Endothelial cell of umbilical vein (primary cell): ENCODE data around the gene FXYD7. TPM values are rescaled to one million over a fixed set of nuclear protein-coding genes. Genes with fewer than 3 reads are reported as not detected.

Experiments
- BruUV-seq: library from RNA; stranded (reverse); fragments of 400-500 nt; replicated peaks from 2 replicates; lab custom pipeline; 2021; lab: Mats Ljungman, UMichigan
- CTCF ChIA-PET: fragments of 300-600, 350-600 bp; sonication (Branson Sonifier 250); formaldehyde crosslinking; loops from one replicate; lab custom pipeline; 2021; ENCODE audit warnings: antibody characterized with exemption, inconsistent platforms; lab: Charles Lee
- POLR2A ChIA-PET: fragments of 300-600, 350-600 bp; sonication (Branson Sonifier 250); formaldehyde crosslinking; loops from one replicate; lab custom pipeline; 2021; ENCODE audit warnings: antibody characterized with exemption, inconsistent platforms; lab: Charles Lee
- DNase-seq: peaks from one replicate; pipeline ENCODE4 v3.0.0-alpha.2; 2011; ENCODE audit warnings: low read depth, low spot score
- FAIRE-seq: peaks from 2 replicates; lab custom pipeline; 2011; peaks lifted over from hg19 to GRCh38; lab: Jason Lieb, UNC
- H2AFZ ChIP-seq: 2 replicates; pipeline ENCODE4 v1.6.0; 2012; ENCODE audit warnings: low read depth, low read length, control low read depth, inconsistent platforms
- H3K27ac ChIP-seq: 2 replicates; pipeline ENCODE4 v1.5.1; 2011; ENCODE audit warnings: low read depth, mild to moderate bottlenecking, control low read depth, low read length, moderate library complexity; ENCODE audit not compliant: insufficient read depth
- H3K27me3 ChIP-seq, 2 experiments: 2 replicates each; pipeline versions ENCODE4 v1.6.0 to v1.6.1; 2011; ENCODE audit warnings: low read length in 2 of 2, mixed read lengths in 1 of 2; ENCODE audit not compliant: control insufficient read depth in 2 of 2, insufficient read depth in 2 of 2
- H3K36me3 ChIP-seq, 2 experiments: 2 replicates in 1 of 2; 3 replicates in 1 of 2; pipeline ENCODE4 v1.5.1; 2011; ENCODE audit warnings: low read length in 2 of 2, mild to moderate bottlenecking in 1 of 2, moderate library complexity in 1 of 2; ENCODE audit not compliant: control insufficient read depth in 2 of 2, insufficient read depth in 2 of 2; ENCODE audit errors: extremely low read depth in 1 of 2
- H3K4me1 ChIP-seq: 3 replicates; pipeline ENCODE4 v1.5.1; 2011; ENCODE audit warnings: mild to moderate bottlenecking, low read length; ENCODE audit not compliant: control insufficient read depth, insufficient read depth; ENCODE audit errors: extremely low read depth
- H3K4me2 ChIP-seq: 2 replicates; pipeline ENCODE4 v1.6.1; 2011; ENCODE audit warnings: low read length, control low read depth, mixed read lengths; ENCODE audit not compliant: insufficient read depth
- H3K4me3 ChIP-seq, 3 experiments: fragments of 200-600 bp in 1 of 3; sonication (generic), shearing (Covaris generic) in 1 of 3; replicated peaks in 1 of 3; 2 replicates each; pipeline ENCODE4 v1.5.1; 2011 to 2016; ENCODE audit warnings: control low read depth in 3 of 3, low read length in 3 of 3, mild to moderate bottlenecking in 2 of 3, inconsistent platforms in 1 of 3, low read depth in 1 of 3, moderate library complexity in 1 of 3; ENCODE audit not compliant: insufficient read depth in 1 of 3
- H3K79me2 ChIP-seq: 2 replicates; pipeline ENCODE4 v1.6.0; 2012; ENCODE audit warnings: low read length, inconsistent platforms; ENCODE audit not compliant: control insufficient read depth, insufficient read depth
- H3K9ac ChIP-seq: replicated peaks from 2 replicates; pipeline ENCODE3; 2011; ENCODE audit warnings: low read length, control low read depth; ENCODE audit not compliant: insufficient read depth; ENCODE audit errors: extremely low read depth
- H3K9me1 ChIP-seq: replicated peaks from 3 replicates; pipeline ENCODE4 v1.6.0; 2011; ENCODE audit warnings: mild to moderate bottlenecking, low read length; ENCODE audit not compliant: control insufficient read depth, insufficient read depth; ENCODE audit errors: extremely low read depth
- H3K9me3 ChIP-seq: replicated peaks from 2 replicates; pipeline ENCODE4 v1.5.1; 2012; ENCODE audit warnings: low read length, inconsistent platforms; ENCODE audit not compliant: control insufficient read depth, insufficient read depth
- H4K20me1 ChIP-seq: replicated peaks from 2 replicates; pipeline ENCODE3; 2011; ENCODE audit warnings: mild to moderate bottlenecking, low read length; ENCODE audit not compliant: control insufficient read depth, insufficient read depth; ENCODE audit errors: extremely low read depth
- CTCF ChIP-seq, 2 donors: IDR thresholded peaks; 1 replicate in 1 of 2; 2 replicates in 1 of 2; pipeline ENCODE4 v1.5.1; 2011; ENCODE audit warnings: low read length in 2 of 2, mild to moderate bottlenecking in 2 of 2, moderate library complexity in 2 of 2, control low read depth in 1 of 2, inconsistent platforms in 1 of 2, low read depth in 1 of 2; ENCODE audit not compliant: insufficient read depth in 1 of 2; ENCODE audit errors: extremely low read depth in 1 of 2
- EZH2 ChIP-seq: IDR thresholded peaks from 2 replicates; pipeline ENCODE4 v1.6.1; 2012; ENCODE audit warnings: borderline replicate concordance, low read depth, mild to moderate bottlenecking, moderate library complexity, low read length, inconsistent platforms; ENCODE audit not compliant: severe bottlenecking
- FOS ChIP-seq: IDR thresholded peaks from 2 replicates; pipeline ENCODE4 v1.6.1; 2011; ENCODE audit warnings: mild to moderate bottlenecking, low read length, moderate library complexity, borderline replicate concordance; ENCODE audit not compliant: insufficient read depth
- GATA2 ChIP-seq: IDR thresholded peaks from 2 replicates; pipeline ENCODE4 v1.7.0; 2011; ENCODE audit warnings: low read depth, mild to moderate bottlenecking, moderate library complexity, mixed read lengths, low read length; ENCODE audit not compliant: insufficient read length, insufficient read depth
- JUN ChIP-seq: IDR thresholded peaks from 2 replicates; pipeline ENCODE4 v1.6.1; 2011; ENCODE audit warnings: borderline replicate concordance, low read depth; ENCODE audit not compliant: insufficient read length, insufficient read depth
- MAX ChIP-seq: IDR thresholded peaks from 2 replicates; pipeline ENCODE4 v1.6.1; 2011; ENCODE audit not compliant: insufficient read depth, insufficient read length
- MYC ChIP-seq: IDR thresholded peaks from one replicate; pipeline ENCODE4 v1.6.1; 2011; ENCODE audit warnings: mild to moderate bottlenecking, low read depth, low read length
- POLR2A ChIP-seq: IDR thresholded peaks from 2 replicates; pipeline ENCODE4 v1.6.1; 2012; ENCODE audit warnings: low read depth, mild to moderate bottlenecking, control low read depth, low read length
- POLR2AphosphoS5 ChIP-seq: IDR thresholded peaks from 2 replicates; pipeline ENCODE4 v1.6.1; 2012; ENCODE audit warnings: low read depth, mild to moderate bottlenecking, control low read depth, low read length, moderate library complexity; ENCODE audit not compliant: insufficient read depth
- dilution Hi-C: fragments of 300-500 bp; cut with MboI; formaldehyde crosslinking; loops from one replicate; pipeline ENCODE4 v1.15.0; 2019; ENCODE audit warnings: low sequenced_read_pairs; ENCODE audit not compliant: extremely low pct_ligation_motif_present
- intact Hi-C: fragments of 100-400 bp; cut with micrococcal nuclease; formaldehyde crosslinking; loops from one replicate; pipeline ENCODE4 v1.10.0; 2022
- polyA plus RNA-seq, 4 experiments: library from polyadenylated mRNA; depleted of rRNA in 3 of 4; stranded (reverse) in 3 of 4; unstranded in 1 of 4; fragments of >200 nt; gene quantifications; 2 replicates each; pipeline versions ENCODE4 v1.2.1 to v1.2.3, GENCODE V29; 2011 to 2012; ENCODE audit warnings: missing spikeins in 1 of 4
- total RNA-seq: library from RNA; stranded (reverse); gene quantifications from 2 replicates; pipeline ENCODE4 v1.2.3, GENCODE V29; 2021

Gene FXYD7
- total and polyA plus RNA-seq, 2 donors (not counting 3 experiments of a cell fraction or from before 2014, with no cell fraction given), result not detected

GRCh38 chr19:35120898-35121297, 22.2 kb upstream of the FXYD7 start:
- no TSS peak for BruUV-seq
- Histone ChIP-seq H3K4me3 (no peak overlapping the region), H3K36me3 (no peaks in the 10 kb centered on the region), H3K79me2 (no peaks in the 10 kb centered on the region), H3K9me3 (no peaks in the 10 kb centered on the region), H3K4me1 (peaks cover 3% of the 10 kb centered on the region), H3K27me3 (no peaks in the 10 kb centered on the region), H3K9ac (no peak overlapping the region), H3K27ac (no peak overlapping the region), H3K4me2 (no peak overlapping the region), H2AFZ (no peak overlapping the region), H3K9me1 (no peaks in the 10 kb centered on the region), H4K20me1 (no peaks in the 10 kb centered on the region)
- dilution Hi-C loops (no loop called here), intact Hi-C loops (no loop called here)
- TF ChIP-seq MYC (no peak), JUN (no peak), MAX (no peak), POLR2A (no peak), FOS (no peak), EZH2 (no peak), GATA2 (no peak), CTCF (IDR thresholded peaks at IDR 0.05; ENCODE audit: extremely low read depth in 1 of 2, insufficient read depth in 1 of 2, low read depth in 1 of 2, low read length in 2 of 2) (no peak), POLR2AphosphoS5 (no peak)
- CTCF ChIA-PET, result interaction anchor here (2.3 kb wide), 1 partner anchor 14 kb away, joined by 12 read pairs; the partner anchor contains the start of gene LGI4
- no peak for FAIRE-seq
- DNase-seq, result no peak
- POLR2A ChIA-PET, result no interaction called here
